Ascending aorta (tissue), 2 donors: ENCODE measurements around the gene IL17B. TPM values are rescaled to one million over a fixed set of nuclear protein-coding genes. Genes with fewer than 3 reads are reported as not detected.

ENCODE experiments used
- DNase-seq, 2 donors: peaks; one replicate each; pipeline ENCODE4 v3.0.0-alpha.2; 2019; ENCODE audit warnings: low spot score in 2 of 2
- H3K27ac ChIP-seq, 2 donors: fragments of 200-600 bp; sonication (generic); one replicate each; pipeline ENCODE4 v1.5.1; 2016 to 2017; ENCODE audit warnings: mild to moderate bottlenecking in 1 of 2
- H3K27me3 ChIP-seq: fragments of 200-600 bp; sonication (generic); one replicate; pipeline ENCODE4 v1.5.1; 2017
- H3K36me3 ChIP-seq, 2 donors: fragments of 200-600 bp; sonication (generic); one replicate each; pipeline ENCODE4 v1.5.1; 2016
- H3K4me1 ChIP-seq, 2 donors: fragments of 200-600 bp; sonication (generic); one replicate each; pipeline ENCODE4 v1.5.1; 2016 to 2017; ENCODE audit warnings: mild to moderate bottlenecking in 1 of 2
- H3K4me3 ChIP-seq, 2 donors: fragments of 200-600 bp; sonication (generic); one replicate each; pipeline ENCODE4 v1.5.1; 2016 to 2017; ENCODE audit warnings: mild to moderate bottlenecking in 1 of 2
- H3K9me3 ChIP-seq, 2 donors: fragments of 200-600 bp; sonication (generic); one replicate each; pipeline ENCODE4 v1.5.1; 2016
- CTCF ChIP-seq, 3 experiments: fragments of 200-600 bp in 2 of 3; fragments of 450-650 bp in 1 of 3; sonication (generic) in 2 of 3; IDR thresholded peaks; one replicate each; pipeline ENCODE4 v1.5.1; 2016 to 2019; ENCODE audit warnings: antibody characterized with exemption in 3 of 3, mild to moderate bottlenecking in 1 of 3, moderate library complexity in 1 of 3
- intact Hi-C: fragments of 100-400 bp; cut with DNase I; formaldehyde crosslinking; loops from one replicate; pipeline ENCODE4 v1.15.1; 2023
- total RNA-seq: library from RNA; depleted of rRNA; stranded (reverse); fragments of >200 nt; gene quantifications from one replicate; pipeline ENCODE4 v1.1.0, GENCODE V29; 2016

IL17B gene
- total RNA-seq, 1 donor from 2014 or later: 46.8 TPM

- Histone ChIP-seq H3K9me3 (no peaks in the 10 kb centered on the region), H3K27ac (peak overlapping the region; percentile 77 to 88), H3K27me3 (no peaks in the 10 kb centered on the region), H3K4me3 (no peak overlapping the region), H3K36me3 (no peaks in the 10 kb centered on the region), H3K4me1 (peaks cover 9 to 34% of the 10 kb centered on the region in 2 donors)
- TF ChIP-seq CTCF (IDR thresholded peaks at IDR 0.05): no peak
- intact Hi-C loops: no loop called here
- peak in 1 of 2 donors; percentile 60 for DNase-seq
These were observed 4.3 kb downstream of the IL17B start for GRCh38 chr5:149374801-149375200.

DNA sequence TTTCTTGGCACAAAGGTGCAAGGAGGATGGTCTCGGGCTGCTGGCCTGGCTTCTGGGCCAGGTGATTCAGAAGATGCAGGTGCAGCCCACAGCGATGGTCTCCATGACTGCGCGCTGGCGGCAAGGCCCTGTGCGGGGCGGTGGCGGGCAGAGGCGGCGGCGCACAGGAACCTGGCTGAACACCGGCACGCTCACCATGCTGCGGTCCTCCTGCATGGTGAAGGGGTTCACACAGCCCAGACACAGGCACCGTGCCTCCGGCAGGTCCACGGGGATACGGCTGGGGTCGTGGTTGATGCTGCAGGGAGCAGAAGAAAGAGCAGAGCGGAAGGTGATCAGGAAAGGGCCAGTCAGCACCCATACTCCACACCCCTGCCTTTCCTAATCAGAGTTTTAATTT lies 4.8 kb downstream of the IL17B start:
- Histone ChIP-seq H3K4me1 (peaks cover 9 to 32% of the 10 kb centered on the region in 2 donors), H3K27me3 (no peaks in the 10 kb centered on the region), H3K36me3 (no peaks in the 10 kb centered on the region), H3K4me3 (no peak overlapping the region), H3K9me3 (no peaks in the 10 kb centered on the region), H3K27ac (peak overlapping the region; percentile 77 to 88)
- DNase-seq: peak in 1 of 2 donors; percentile 57
- intact Hi-C loops: no loop called here
- TF ChIP-seq CTCF (IDR thresholded peaks at IDR 0.05): no peak

DNA sequence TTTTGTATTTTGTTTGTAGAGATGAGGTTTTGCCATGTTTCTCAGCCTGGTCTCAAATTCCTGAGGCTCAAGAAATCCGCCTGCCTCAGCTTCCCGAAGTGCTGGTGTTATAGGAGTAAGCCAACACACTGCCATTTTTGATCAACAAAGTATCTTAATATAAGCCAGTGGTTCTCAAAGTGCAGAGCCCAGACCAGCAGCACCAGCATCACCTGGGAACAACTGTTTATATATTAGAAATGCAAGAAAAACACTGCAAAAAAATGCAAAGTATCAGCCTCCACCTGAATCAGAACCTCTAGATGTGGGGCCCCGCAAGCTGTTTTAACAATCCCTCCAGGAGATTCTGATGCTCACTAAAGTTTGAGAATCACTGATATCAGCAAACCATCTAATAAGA lies 6.2 kb downstream of the IL17B start:
- TF ChIP-seq CTCF (IDR thresholded peaks at IDR 0.05): no peak
- H3K27me3 ChIP-seq: no peaks in the 10 kb centered on the region
- H3K4me3 ChIP-seq: no peak overlapping the region
- no peaks in the 10 kb centered on the region for H3K36me3 ChIP-seq
- intact Hi-C loops: no loop called here
- DNase-seq: peak in 1 of 2 donors; percentile 58
- H3K27ac ChIP-seq: peak overlapping the region; percentile 77 to 88
- peaks cover 5 to 22% of the 10 kb centered on the region in 2 donors for H3K4me1 ChIP-seq
- H3K9me3 ChIP-seq: no peaks in the 10 kb centered on the region

DNA sequence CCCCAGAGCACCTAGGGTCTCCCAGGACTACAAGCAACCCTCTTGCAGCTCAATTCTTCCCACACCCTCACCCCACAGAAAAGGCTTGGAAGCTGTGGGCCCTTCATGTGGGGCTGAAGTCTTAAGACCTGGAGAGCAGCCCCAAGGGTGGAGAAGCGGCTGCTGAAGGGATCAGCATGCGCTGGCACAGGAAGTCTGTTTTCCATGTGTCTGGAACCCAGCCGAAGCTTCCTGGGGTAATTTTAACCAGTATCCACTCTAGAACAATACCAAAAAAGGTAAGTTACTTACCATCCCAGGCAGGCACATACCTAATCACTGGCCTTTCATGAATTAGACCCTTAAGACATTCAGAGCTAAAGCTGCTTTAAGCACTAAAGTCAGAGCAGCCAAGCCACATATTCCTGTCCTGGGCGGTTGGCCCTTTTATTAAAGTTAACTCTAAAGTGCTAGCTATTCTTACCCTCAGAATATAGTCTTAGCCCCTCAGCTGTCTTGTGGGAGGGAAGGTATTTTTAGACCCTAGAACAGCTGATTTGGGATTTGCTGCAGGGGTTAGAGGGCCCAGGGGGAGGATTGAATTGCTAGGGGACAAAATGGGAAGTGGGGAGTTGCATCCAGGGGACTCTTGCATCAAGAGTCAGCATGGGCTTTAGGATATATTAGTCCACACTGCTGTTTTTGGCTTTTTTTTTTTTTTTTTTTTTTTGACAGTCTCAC lies 6.9 kb downstream of the IL17B start:
- H3K4me1 ChIP-seq: peaks cover 5 to 27% of the 10 kb centered on the region in 2 donors
- no peak for TF ChIP-seq CTCF (IDR thresholded peaks at IDR 0.05)
- no peaks in the 10 kb centered on the region for H3K36me3 ChIP-seq
- peak in 1 of 2 donors; percentile 70 for DNase-seq
- H3K27ac ChIP-seq: peak overlapping the region; percentile 77 to 88
- no peaks in the 10 kb centered on the region for H3K27me3 ChIP-seq
- H3K4me3 ChIP-seq: no peak overlapping the region
- intact Hi-C loops: no loop called here
- no peaks in the 10 kb centered on the region for H3K9me3 ChIP-seq

GRCh38 chr5:149371296-149371962 lies 7.7 kb downstream of the IL17B start:
- Histone ChIP-seq H3K36me3 (no peaks in the 10 kb centered on the region), H3K9me3 (no peaks in the 10 kb centered on the region), H3K4me3 (no peak overlapping the region), H3K27ac (peak overlapping the region; percentile 77 to 88), H3K4me1 (peaks cover 5 to 27% of the 10 kb centered on the region in 2 donors), H3K27me3 (no peaks in the 10 kb centered on the region)
- DNase-seq: peak in 1 of 2 donors; percentile 73
- intact Hi-C loops: no loop called here
- TF ChIP-seq CTCF (IDR thresholded peaks at IDR 0.05): peak; percentile 40 to 49 (median 44)
